Measurements from ENCODE around the gene CRYBG1. TPM values are rescaled to one million over a fixed set of nuclear protein-coding genes. Genes with fewer than 3 reads are reported as not detected.

The CRYBG1 gene
- total RNA-seq, 1 experiment from 2014 or later: 10.7 TPM

DNA sequence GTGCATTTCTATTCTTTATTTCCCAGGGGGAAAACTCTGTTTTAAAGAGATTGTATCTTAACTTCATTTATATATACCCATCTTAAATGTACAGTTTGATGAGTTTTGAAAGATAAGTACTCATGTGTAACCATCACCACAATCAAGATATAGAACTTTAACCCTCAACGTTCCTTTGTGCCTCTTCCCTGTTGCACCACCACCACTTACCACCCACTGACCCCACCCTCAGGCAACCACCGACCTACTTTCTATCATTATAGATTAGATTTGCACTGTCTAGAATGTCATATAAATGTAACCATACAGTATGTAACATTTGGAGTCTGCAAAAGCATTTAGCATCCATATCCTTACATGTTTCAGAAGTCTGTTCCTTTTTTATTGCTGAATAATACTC lies 147.8 kb downstream of the CRYBG1 start:
- H4K20me1 ChIP-seq (ENCODE audit: insufficient read depth): no peaks in the 10 kb centered on the region
- no peaks in the 10 kb centered on the region for H3K9me3 ChIP-seq (ENCODE audit: control insufficient read depth in 1 of 2, insufficient read depth in 1 of 2, low read depth in 1 of 2, low read length in 2 of 2)
- H3K27me3 ChIP-seq (ENCODE audit: insufficient read depth, low read length): no peaks in the 10 kb centered on the region
- RAD21 ChIA-PET (ENCODE audit: low non-redundant PET in 1 of 2, low total read pairs in 2 of 2, uncharacterized antibody in 2 of 2, unreplicated experiment in 2 of 2): no interaction called here
- CTCF ChIA-PET: no interaction called here
- no peak overlapping the region for H3K27ac ChIP-seq (ENCODE audit: low read depth, low read length)
- H3K4me2 ChIP-seq (ENCODE audit: low read length): no peak overlapping the region
- no peak overlapping the region for H3K9ac ChIP-seq (ENCODE audit: low read length)
- no peaks in the 10 kb centered on the region for H3K79me2 ChIP-seq (ENCODE audit: insufficient read depth, low read length)
- H3K4me1 ChIP-seq (ENCODE audit: control insufficient read depth in 1 of 2, insufficient read depth in 2 of 2, low read length in 2 of 2): peaks cover 8 to 29% of the 10 kb centered on the region in 2 experiments
- DNase-seq (ENCODE audit: low read depth, low spot score) (no peak), ATAC-seq (no peak)
- no peak overlapping the region for H2AFZ ChIP-seq (ENCODE audit: low read depth, low read length, poor library complexity, severe bottlenecking)
- TF ChIP-seq POLR2A (IDR thresholded peaks at IDR 0.05; ENCODE audit: borderline replicate concordance, extremely low read depth, insufficient read depth, insufficient read length) (no peak), CBX3 (IDR thresholded peaks at IDR 0.05; ENCODE audit: low read depth) (no peak), FOSL1 (IDR thresholded peaks at IDR 0.05; ENCODE audit: low read depth) (no peak)
- TF ChIP-seq, protein P1, sequence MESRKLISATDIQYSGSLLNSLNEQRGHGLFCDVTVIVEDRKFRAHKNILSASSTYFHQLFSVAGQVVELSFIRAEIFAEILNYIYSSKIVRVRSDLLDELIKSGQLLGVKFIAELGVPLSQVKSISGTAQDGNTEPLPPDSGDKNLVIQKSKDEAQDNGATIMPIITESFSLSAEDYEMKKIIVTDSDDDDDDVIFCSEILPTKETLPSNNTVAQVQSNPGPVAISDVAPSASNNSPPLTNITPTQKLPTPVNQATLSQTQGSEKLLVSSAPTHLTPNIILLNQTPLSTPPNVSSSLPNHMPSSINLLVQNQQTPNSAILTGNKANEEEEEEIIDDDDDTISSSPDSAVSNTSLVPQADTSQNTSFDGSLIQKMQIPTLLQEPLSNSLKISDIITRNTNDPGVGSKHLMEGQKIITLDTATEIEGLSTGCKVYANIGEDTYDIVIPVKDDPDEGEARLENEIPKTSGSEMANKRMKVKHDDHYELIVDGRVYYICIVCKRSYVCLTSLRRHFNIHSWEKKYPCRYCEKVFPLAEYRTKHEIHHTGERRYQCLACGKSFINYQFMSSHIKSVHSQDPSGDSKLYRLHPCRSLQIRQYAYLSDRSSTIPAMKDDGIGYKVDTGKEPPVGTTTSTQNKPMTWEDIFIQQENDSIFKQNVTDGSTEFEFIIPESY (IDR thresholded peaks at IDR 0.05; ENCODE audit: extremely low read depth, insufficient replicate concordance, low read length): no peak
- H3K36me3 ChIP-seq (ENCODE audit: control insufficient read depth in 1 of 2, insufficient read depth in 2 of 2, low read length in 2 of 2): no peaks in the 10 kb centered on the region
- POLR2A ChIA-PET: no interaction called here
- intact Hi-C loops (cut with micrococcal nuclease): no loop called here
- H3K9me2 ChIP-seq (ENCODE audit: insufficient read depth): no peaks in the 10 kb centered on the region
- BruUV-seq (replicated peaks): no TSS peak
- H3K4me3 ChIP-seq (replicated peaks in 1 of 2; ENCODE audit: low read depth in 1 of 2, low read length in 2 of 2): no peak overlapping the region

DNA sequence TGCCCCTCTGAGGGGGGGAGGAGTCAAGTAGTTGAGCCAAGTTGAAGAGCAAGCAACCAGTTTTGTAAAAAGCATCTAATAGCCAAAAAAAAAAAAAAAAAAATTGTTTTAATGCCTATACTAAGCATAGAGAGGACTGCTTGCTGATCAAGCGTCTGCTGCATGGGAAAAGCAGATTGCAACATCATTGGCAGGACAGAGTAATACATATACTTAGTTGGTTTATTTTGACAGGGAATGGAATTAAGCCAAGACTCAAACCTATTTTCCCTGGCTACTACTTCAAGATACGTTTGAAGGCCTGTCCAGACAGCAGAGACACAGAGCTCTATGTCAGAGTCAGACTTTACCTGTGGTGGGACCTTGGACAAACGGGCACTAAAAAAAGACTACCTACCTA lies 148.3 kb downstream of the CRYBG1 start:
- peaks cover 8 to 29% of the 10 kb centered on the region in 2 experiments for H3K4me1 ChIP-seq (ENCODE audit: control insufficient read depth in 1 of 2, insufficient read depth in 2 of 2, low read length in 2 of 2)
- no peaks in the 10 kb centered on the region for H3K9me2 ChIP-seq (ENCODE audit: insufficient read depth)
- H3K4me2 ChIP-seq (ENCODE audit: low read length): no peak overlapping the region
- H2AFZ ChIP-seq (ENCODE audit: low read depth, low read length, poor library complexity, severe bottlenecking): no peak overlapping the region
- no peak for DNase-seq (ENCODE audit: low read depth, low spot score)
- intact Hi-C loops (cut with micrococcal nuclease): no loop called here
- no peaks in the 10 kb centered on the region for H4K20me1 ChIP-seq (ENCODE audit: insufficient read depth)
- ATAC-seq: no peak
- no peaks in the 10 kb centered on the region for H3K27me3 ChIP-seq (ENCODE audit: insufficient read depth, low read length)
- no TSS peak for BruUV-seq (replicated peaks)
- ChIA-PET CTCF (no interaction called here), POLR2A (no interaction called here), RAD21 (ENCODE audit: low non-redundant PET in 1 of 2, low total read pairs in 2 of 2, uncharacterized antibody in 2 of 2, unreplicated experiment in 2 of 2) (no interaction called here)
- H3K9me3 ChIP-seq (ENCODE audit: control insufficient read depth in 1 of 2, insufficient read depth in 1 of 2, low read depth in 1 of 2, low read length in 2 of 2): no peaks in the 10 kb centered on the region
- H3K27ac ChIP-seq (ENCODE audit: low read depth, low read length): no peak overlapping the region
- H3K79me2 ChIP-seq (ENCODE audit: insufficient read depth, low read length): no peaks in the 10 kb centered on the region
- no peak overlapping the region for H3K9ac ChIP-seq (ENCODE audit: low read length)
- H3K4me3 ChIP-seq (replicated peaks in 1 of 2; ENCODE audit: low read depth in 1 of 2, low read length in 2 of 2): no peak overlapping the region
- H3K36me3 ChIP-seq (ENCODE audit: control insufficient read depth in 1 of 2, insufficient read depth in 2 of 2, low read length in 2 of 2): no peaks in the 10 kb centered on the region
- TF ChIP-seq POLR2AphosphoS5 (IDR thresholded peaks at IDR 0.05; ENCODE audit: low read depth, low read length): no peak
- no peak for TF ChIP-seq EZH2phosphoT487 (IDR thresholded peaks at IDR 0.05; ENCODE audit: borderline replicate concordance)
- TF ChIP-seq, protein P2, sequence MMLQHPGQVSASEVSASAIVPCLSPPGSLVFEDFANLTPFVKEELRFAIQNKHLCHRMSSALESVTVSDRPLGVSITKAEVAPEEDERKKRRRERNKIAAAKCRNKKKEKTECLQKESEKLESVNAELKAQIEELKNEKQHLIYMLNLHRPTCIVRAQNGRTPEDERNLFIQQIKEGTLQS (IDR thresholded peaks at IDR 0.05): no peak
- TF ChIP-seq CBX3 (IDR thresholded peaks at IDR 0.05; ENCODE audit: low read depth): no peak
- TF ChIP-seq, protein P3, sequence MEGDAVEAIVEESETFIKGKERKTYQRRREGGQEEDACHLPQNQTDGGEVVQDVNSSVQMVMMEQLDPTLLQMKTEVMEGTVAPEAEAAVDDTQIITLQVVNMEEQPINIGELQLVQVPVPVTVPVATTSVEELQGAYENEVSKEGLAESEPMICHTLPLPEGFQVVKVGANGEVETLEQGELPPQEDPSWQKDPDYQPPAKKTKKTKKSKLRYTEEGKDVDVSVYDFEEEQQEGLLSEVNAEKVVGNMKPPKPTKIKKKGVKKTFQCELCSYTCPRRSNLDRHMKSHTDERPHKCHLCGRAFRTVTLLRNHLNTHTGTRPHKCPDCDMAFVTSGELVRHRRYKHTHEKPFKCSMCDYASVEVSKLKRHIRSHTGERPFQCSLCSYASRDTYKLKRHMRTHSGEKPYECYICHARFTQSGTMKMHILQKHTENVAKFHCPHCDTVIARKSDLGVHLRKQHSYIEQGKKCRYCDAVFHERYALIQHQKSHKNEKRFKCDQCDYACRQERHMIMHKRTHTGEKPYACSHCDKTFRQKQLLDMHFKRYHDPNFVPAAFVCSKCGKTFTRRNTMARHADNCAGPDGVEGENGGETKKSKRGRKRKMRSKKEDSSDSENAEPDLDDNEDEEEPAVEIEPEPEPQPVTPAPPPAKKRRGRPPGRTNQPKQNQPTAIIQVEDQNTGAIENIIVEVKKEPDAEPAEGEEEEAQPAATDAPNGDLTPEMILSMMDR (IDR thresholded peaks at IDR 0.05 in 2 of 3, conservative IDR thresholded peaks at IDR 0.05 in 1 of 3; ENCODE audit: borderline replicate concordance in 1 of 3, insufficient read depth in 1 of 3, low read depth in 2 of 3, low read length in 2 of 3): no peak
- TF ChIP-seq RAD21 (IDR thresholded peaks at IDR 0.05; ENCODE audit: low read depth): no peak
- TF ChIP-seq JUND (IDR thresholded peaks at IDR 0.05): no peak
- no peak for TF ChIP-seq ZFX (IDR thresholded peaks at IDR 0.05)
- no peak for TF ChIP-seq TCF7L2 (IDR thresholded peaks at IDR 0.05; ENCODE audit: borderline replicate concordance, extremely low read depth, insufficient read depth, insufficient read length)
- TF ChIP-seq CEBPB (IDR thresholded peaks at IDR 0.05; ENCODE audit: low read depth): no peak
- TF ChIP-seq, protein P1 (IDR thresholded peaks at IDR 0.05; ENCODE audit: extremely low read depth, insufficient replicate concordance, low read length): no peak
- TF ChIP-seq YY1 (IDR thresholded peaks at IDR 0.05; ENCODE audit: extremely low read depth, insufficient replicate concordance, low read depth, low read length): no peak
- TF ChIP-seq FOSL1 (IDR thresholded peaks at IDR 0.05; ENCODE audit: low read depth): no peak
- TF ChIP-seq SIN3A (IDR thresholded peaks at IDR 0.05; ENCODE audit: low read depth): no peak

Data from HCT116 (cell line).